ENCODE data around the gene DAZAP1.
"Not testable (repeated sequence)": the region's sequence is repeated elsewhere in the genome, so short reads cannot be mapped to it uniquely, and the experiment has no call there.

Gene DAZAP1

GRCh38 chr19:1411255-1412191 is 4.1 kb downstream of the DAZAP1 start:
- no peak for DNase-seq (ENCODE audit: low spot score)

GRCh38 chr19:1412323-1412923 is 5.0 kb downstream of the DAZAP1 start:
- no peak for DNase-seq (ENCODE audit: low spot score)

- DNase-seq (ENCODE audit: low spot score), result no peak
Observed at GRCh38 chr19:1412995-1413800, 5.8 kb downstream of the DAZAP1 start.

- no peak for DNase-seq (ENCODE audit: low spot score)
Observed at GRCh38 chr19:1416014-1416841, 8.8 kb downstream of the DAZAP1 start.

GRCh38 chr19:1417145-1417544 is 9.8 kb downstream of the DAZAP1 start:
- DNase-seq (ENCODE audit: low spot score), result no peak

GRCh38 chr19:1417681-1418495 is 10.5 kb downstream of the DAZAP1 start:
- DNase-seq (ENCODE audit: low spot score), result no peak

- no peak for DNase-seq (ENCODE audit: low spot score)
Observed at GRCh38 chr19:1418496-1418775, 11.1 kb downstream of the DAZAP1 start.

GRCh38 chr19:1418951-1419738 is 11.8 kb downstream of the DAZAP1 start:
- no peak for DNase-seq (ENCODE audit: low spot score)

GRCh38 chr19:1420085-1420484 is 12.7 kb downstream of the DAZAP1 start:
- not testable (repeated sequence) for DNase-seq (ENCODE audit: low spot score)

GRCh38 chr19:1420590-1420989 is 13.2 kb downstream of the DAZAP1 start:
- no peak for DNase-seq (ENCODE audit: low spot score)

GRCh38 chr19:1421218-1421957 is 14.0 kb downstream of the DAZAP1 start:
- DNase-seq (ENCODE audit: low spot score), result no peak

GRCh38 chr19:1421958-1422305 is 14.5 kb downstream of the DAZAP1 start:
- DNase-seq (ENCODE audit: low spot score), result no peak

- no peak for DNase-seq (ENCODE audit: low spot score)
Observed at GRCh38 chr19:1422360-1422759, 15.0 kb downstream of the DAZAP1 start.

- no peak for DNase-seq (ENCODE audit: low spot score)
Observed at GRCh38 chr19:1422943-1423342, 15.6 kb downstream of the DAZAP1 start.

GRCh38 chr19:1423436-1424191 is 16.2 kb downstream of the DAZAP1 start:
- DNase-seq (ENCODE audit: low spot score), result no peak

GRCh38 chr19:1424192-1424955 is 17.0 kb downstream of the DAZAP1 start:
- no peak for DNase-seq (ENCODE audit: low spot score)

GRCh38 chr19:1425102-1425837 is 17.9 kb downstream of the DAZAP1 start:
- no peak for DNase-seq (ENCODE audit: low spot score)

All from ecto neural progenitor cell (in vitro differentiated cells).